GM18508 (cell line): ENCODE data around the gene ERC2.

Experiments
- ATAC-seq: cut with Tn5 transposase; IDR thresholded peaks from one replicate; pipeline ENCODE4 v1.9.1; 2021; ENCODE audit warnings: moderate number of reproducible peaks; ENCODE audit not compliant: insufficient read depth, unreplicated experiment

ERC2 gene

GRCh38 chr3:55534876-55535275, 933.4 kb downstream of the ERC2 start:
- no peak for ATAC-seq

- no peak for ATAC-seq
Measured at GRCh38 chr3:55532806-55533205, 935.5 kb downstream of the ERC2 start.

DNA sequence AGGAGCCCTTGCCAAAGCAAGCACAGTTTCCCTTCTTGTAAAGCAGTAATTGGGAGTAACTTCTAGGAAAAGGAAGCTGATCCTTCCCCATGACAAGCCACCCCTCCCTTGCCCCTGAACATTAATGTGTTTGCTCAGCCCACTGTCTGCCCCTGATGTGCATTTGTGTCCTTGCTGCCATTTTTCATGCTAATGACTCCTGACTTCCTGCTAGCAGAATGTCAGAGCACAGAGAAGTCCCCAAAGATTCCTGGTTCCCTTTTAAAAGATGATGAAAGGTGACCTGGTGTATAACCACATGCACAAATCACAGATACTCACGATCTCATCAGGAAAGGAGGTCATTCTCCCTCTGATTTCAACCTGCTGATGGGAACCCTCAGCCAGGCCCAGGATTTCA, 936.9 kb downstream of the ERC2 start:
- no peak for ATAC-seq

DNA sequence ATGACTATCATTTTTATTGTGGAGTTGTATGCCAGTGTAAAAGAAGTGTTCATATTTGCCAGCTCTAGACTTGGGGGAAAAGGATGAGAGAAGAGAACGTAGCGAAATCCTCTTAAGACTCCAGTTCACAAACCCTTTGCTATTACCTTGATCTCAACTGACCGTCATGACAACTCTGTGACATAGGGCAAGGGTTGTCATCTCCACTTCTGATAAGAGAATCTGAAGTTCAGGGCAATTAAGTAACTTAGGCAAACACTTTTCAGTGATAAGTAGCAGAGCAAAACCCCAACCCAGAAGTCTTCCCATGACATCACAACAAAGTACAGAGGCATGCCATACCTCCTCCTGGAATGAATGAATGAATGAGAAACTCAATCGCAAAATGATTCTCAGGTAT, 940.9 kb downstream of the ERC2 start:
- no peak for ATAC-seq

GRCh38 chr3:55526332-55527030, 941.8 kb downstream of the ERC2 start:
- no peak for ATAC-seq

DNA sequence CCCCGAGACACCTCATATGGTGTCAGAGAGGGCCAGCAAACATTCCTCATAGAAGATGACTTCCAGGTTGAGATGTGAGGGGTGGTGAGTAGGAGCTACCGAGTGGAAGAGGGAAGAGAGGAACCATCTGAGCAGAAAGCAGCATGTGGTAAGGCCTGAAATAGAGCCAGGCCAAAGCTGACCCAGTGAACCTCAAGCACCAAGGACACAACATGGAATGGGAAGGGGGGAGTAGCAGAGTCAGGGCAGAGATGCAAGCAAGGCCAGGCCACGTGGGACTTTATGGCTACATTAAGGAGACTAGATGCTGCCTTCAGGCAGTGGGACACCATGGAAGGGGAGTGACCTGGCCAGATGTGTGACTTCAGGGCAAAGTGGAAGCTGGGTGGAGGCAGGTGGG, 942.8 kb downstream of the ERC2 start:
- no peak for ATAC-seq

DNA sequence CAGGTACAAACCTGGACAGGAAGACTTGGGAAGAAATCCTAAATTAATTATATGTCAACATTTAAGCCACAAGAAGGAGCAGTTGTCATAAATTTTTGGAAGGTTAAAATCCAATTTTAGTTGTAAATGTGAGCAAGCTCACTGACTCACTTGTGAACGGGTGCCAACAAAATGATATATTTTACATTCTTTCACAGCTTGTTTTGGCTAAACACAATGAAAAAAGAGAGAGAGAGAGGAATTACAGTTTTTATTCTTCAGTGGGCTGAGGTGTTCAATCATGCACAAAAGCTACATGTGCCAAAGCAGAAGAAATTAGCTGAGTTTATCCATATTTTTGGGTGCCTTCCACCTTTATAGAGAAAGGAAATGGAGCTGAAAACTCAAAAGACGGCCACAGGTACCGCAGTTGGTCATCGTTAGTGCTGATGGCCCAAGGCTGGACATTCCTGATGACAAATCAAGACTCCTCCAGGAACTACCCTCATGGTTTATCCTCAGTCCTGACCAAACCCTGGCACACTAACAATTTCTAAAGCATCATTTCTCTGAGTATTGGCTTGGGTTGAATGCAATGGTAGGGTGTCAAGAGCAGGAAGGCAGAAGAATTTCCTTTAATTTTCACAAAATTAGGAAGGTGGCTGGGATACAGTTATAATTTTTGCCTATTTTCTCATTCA, 943.6 kb downstream of the ERC2 start:
- no peak for ATAC-seq

DNA sequence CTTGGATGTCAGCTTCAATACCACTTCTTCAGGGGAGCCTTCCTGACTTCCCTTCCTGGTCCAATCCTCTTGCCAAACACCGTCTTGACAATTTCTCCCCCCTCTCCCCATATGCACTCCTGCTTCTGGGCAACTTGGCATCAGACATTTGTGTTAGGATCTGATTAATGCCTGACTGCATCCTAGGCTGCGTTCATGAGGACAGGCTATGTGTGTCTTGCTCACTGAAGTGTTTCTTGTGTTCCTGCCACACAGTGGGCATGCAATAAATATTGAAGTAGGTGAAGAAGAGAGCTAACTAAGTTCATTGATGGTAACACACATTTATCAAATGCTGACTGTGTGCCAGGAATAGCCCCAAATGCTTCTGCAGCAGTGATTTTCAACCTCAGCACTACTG, 944.8 kb downstream of the ERC2 start:
- no peak for ATAC-seq

DNA sequence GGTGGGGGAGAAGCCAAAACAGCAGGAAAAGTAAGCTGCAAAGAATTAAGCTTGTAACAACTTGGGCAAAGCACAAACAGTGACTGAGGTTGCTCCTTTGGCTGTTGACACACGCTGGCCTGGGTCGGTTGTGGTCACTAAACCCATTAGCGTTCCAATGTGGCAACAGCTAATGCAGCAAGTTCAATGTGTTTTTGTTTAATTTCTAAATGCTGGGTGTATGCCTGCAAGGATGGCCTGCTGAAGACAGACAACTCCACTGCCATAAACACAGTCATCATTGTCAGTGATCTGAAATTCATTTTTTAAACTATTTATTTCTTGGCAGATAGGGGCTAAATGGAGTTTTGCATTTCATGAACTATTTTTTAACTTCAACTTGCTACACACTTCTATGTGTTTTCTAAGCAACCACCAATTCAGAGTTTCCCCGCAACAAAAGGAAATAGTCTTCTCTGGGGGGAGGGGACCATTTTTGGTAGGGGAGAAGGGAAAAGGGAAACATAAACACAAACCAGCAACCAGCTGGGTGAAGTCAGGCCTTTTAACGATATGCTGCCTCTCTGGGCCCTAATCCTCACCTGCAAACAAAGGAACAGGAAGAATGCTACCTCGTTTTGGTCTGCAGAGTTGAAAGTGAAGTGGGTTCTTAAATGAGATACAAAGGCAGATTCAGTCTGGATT, 946.4 kb downstream of the ERC2 start:
- ATAC-seq: no peak

DNA sequence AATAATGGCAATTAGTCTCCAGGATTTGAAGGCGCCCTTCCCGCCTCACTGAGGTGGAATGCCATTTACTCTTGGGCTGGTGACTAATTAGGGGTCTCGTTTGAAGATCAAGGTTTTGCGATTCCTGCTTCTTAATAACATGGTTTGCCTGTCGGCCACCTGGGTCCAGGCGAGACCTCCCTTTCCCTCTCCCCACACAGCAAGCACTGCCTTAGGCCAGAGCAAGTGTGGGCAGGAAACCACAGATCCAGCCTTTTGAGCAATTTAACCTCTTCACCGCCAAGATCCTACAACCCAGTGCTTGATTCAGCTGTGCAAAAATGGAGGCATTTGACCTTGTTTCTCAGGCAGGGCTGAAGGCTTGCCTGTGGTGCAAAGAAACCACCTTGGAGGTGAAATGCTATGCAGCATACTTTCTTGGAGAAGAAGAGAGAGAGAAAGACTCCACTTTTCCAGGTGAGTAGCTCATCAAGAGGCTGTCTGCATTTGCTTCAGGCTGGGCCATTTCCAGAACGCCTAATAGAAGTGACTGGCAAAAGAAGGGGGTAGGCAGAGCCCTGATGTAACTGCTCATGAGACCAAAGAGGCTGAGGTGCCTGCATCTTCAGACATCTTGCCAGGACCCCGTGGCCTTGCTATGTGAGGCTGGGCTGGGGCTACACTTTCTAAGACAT, 947.1 kb downstream of the ERC2 start:
- no peak for ATAC-seq

DNA sequence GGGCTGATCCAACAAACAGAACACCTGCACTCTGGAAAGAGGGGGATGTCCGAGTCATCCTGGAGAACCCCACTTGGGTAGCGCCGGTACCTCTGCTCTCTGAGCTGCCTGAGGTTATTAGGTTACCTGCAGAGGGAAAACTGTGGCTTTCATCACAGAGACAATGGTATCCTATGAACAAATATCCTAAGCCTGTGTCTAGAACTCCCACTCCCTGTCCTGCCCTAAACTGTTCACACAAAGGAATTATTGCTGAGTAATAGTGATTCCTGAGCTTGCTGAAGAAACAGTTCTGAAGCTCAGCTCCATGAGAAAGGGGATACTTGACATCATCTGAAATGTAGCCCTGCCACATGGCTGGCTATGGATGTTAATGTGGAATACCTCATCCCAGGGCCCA, 949.2 kb downstream of the ERC2 start:
- ATAC-seq: no peak

- no peak for ATAC-seq
Measured at GRCh38 chr3:55518451-55518850, 949.8 kb downstream of the ERC2 start.

- no peak for ATAC-seq
Measured at GRCh38 chr3:55516392-55517030, 951.8 kb downstream of the ERC2 start.

DNA sequence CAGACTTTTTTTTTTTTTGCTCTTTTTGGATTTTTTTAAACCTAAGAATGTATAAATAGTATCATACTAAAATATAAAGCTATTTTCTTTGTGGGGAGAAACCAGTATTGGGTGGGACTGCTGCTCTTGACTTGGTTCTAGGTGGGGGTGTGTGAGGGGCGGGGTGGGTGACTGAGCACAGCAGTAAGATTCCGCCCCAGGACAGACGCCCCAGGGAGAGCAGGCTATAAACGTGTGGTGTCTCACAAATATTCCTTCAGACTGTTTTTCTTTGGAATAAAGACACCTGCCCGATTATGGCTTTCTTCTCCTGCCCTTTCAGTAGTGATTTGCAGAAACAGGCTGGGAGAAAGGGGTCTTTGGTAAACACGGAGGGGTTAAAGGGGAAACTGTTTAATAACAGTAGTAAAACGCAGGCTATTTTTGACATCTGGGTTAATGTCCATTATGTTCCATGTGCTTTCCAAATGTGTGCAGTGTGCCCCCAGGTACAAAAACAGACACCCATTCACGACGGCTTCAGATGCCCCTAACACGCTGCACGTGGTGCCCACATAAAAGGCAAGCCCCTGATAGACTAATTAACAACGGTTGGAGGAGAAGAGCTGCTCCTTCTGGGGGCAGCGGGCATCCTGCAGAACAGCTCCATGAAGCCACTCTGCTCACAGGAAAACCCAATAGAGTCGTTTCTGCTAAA, 952.6 kb downstream of the ERC2 start:
- ATAC-seq: no peak

DNA sequence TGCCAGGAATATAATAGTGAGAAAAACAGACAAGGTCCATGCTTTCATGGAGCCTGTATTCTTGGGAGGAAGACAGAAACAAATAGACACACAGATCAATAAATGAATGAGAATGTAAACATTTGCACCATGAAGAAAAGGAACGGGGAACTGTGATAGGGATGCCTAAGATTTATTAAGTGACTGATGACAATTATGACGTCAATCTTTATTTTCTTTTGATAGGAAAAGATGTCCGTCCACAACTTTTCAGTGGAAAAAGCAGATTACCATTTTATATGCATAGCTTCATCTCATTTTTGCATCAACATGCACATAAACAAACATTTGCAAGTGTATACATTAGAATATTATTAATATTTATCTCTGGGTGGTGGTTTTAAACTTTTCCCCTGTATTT, 953.3 kb downstream of the ERC2 start:
- no peak for ATAC-seq

DNA sequence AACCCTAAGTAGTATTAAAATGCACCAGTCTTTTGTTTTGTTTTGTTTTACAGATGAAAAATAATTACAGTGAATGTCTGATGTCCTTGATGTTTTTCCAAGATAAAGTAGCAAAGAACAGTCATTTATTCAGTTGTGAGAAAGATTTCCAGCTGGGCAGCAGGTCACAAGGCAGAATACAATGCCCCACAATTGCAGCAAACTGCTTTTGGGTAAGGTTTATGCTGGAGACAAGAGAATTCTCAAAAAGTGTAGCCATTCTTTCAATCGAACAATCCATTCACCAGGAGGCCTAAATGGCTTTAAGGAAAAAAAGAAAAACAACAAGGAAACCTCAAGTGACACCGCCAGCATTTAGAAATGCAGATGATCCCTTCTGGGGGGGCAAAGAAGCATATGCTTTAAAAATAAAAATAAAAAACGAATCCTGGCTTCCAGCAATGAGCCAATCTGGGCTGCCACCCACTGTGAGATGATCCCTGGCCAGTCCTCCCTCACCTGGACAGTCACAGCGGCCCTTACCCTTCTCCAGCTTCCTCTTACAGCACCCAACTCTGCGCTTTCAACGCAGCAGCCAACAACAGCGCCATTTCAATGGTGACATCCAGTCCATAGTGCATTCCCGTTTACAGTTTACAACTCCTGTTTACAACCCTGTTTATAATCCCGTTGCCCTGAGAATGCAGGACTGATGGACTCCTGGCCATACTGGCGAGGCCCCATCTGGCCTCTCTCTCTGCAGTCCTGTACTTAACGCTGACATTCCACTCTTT, 955.5 kb downstream of the ERC2 start:
- ATAC-seq: no peak

- no peak for ATAC-seq
Measured at GRCh38 chr3:55511895-55512570, 956.2 kb downstream of the ERC2 start.

GRCh38 chr3:55508335-55508734, 959.9 kb downstream of the ERC2 start:
- ATAC-seq: no peak

- ATAC-seq: no peak
Measured at GRCh38 chr3:55507808-55508207, 960.5 kb downstream of the ERC2 start.
